Measurements from ENCODE around the gene UQCC2.

The UQCC2 gene

GRCh38 chr6:33705955-33706725, 5.4 kb downstream of the UQCC2 start:
- DNase-seq (ENCODE audit: low spot score) = no peak

GRCh38 chr6:33705268-33705885, 6.1 kb downstream of the UQCC2 start:
- no peak for DNase-seq (ENCODE audit: low spot score)

GRCh38 chr6:33704215-33705066, 7.1 kb downstream of the UQCC2 start:
- no peak for DNase-seq (ENCODE audit: low spot score)

- DNase-seq (ENCODE audit: low spot score) = peak; percentile 16
Measured at GRCh38 chr6:33702345-33702977, 9.0 kb downstream of the UQCC2 start.

GRCh38 chr6:33700391-33701050, 11.0 kb downstream of the UQCC2 start:
- DNase-seq (ENCODE audit: low spot score) = peak; percentile 50

- no peak for DNase-seq (ENCODE audit: low spot score)
Measured at GRCh38 chr6:33699739-33700138, 11.8 kb downstream of the UQCC2 start.

GRCh38 chr6:33699131-33699530, 12.4 kb downstream of the UQCC2 start:
- DNase-seq (ENCODE audit: low spot score) = no peak

GRCh38 chr6:33698494-33698893, 13.0 kb downstream of the UQCC2 start:
- no peak for DNase-seq (ENCODE audit: low spot score)

GRCh38 chr6:33697845-33698244, 13.7 kb downstream of the UQCC2 start:
- DNase-seq (ENCODE audit: low spot score) = no peak

- no peak for DNase-seq (ENCODE audit: low spot score)
Measured at GRCh38 chr6:33696548-33697518, 14.7 kb downstream of the UQCC2 start.

- DNase-seq (ENCODE audit: low spot score) = no peak
Measured at GRCh38 chr6:33696076-33696475, 15.4 kb downstream of the UQCC2 start.

- DNase-seq (ENCODE audit: low spot score) = no peak
Measured at GRCh38 chr6:33695451-33695887, 16.0 kb downstream of the UQCC2 start.

- DNase-seq (ENCODE audit: low spot score) = no peak
Measured at GRCh38 chr6:33694977-33695376, 16.5 kb downstream of the UQCC2 start.

GRCh38 chr6:33694401-33694931, 17.0 kb downstream of the UQCC2 start:
- DNase-seq (ENCODE audit: low spot score) = no peak

GRCh38 chr6:33693186-33694105, 18.1 kb downstream of the UQCC2 start:
- DNase-seq (ENCODE audit: low spot score) = no peak

GRCh38 chr6:33692760-33693158, 18.7 kb downstream of the UQCC2 start:
- no peak for DNase-seq (ENCODE audit: low spot score)

- no peak for DNase-seq (ENCODE audit: low spot score)
Measured at GRCh38 chr6:33692078-33692759, 19.3 kb downstream of the UQCC2 start.

GRCh38 chr6:33691456-33692077, 19.9 kb downstream of the UQCC2 start:
- DNase-seq (ENCODE audit: low spot score) = no peak

All from hematopoietic multipotent progenitor cell treated with erythropoietin and hydrocortisone succinate and interleukin-3 and kit ligand, for 15 days (in vitro differentiated cells).